ENCODE measurements around the gene THEMIS. TPM values are rescaled to one million over a fixed set of nuclear protein-coding genes. Genes with fewer than 3 reads are reported as not detected.

THEMIS gene
- total and polyA plus RNA-seq, 2 experiments from 2014 or later = not detected

DNA sequence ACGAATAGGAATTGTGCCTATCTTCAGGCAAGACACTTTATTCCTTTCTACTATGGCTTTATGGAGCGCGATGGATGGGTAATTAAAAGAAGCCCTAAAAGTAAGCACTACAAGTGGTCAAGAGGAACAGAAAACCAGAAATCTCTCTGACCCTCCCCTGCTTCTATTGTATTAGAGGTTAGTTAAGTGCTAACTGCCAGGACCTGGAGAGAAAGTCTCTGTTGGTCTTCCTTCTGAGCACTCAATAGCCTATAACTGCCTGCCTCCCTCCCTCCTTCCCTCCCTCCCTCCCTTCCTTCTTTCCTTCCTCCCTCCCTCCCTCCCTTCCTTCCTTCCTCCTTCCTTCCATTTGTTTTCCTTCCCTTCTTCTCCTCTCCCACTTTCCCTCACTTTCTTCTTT lies 190.2 kb downstream of the THEMIS start:
- Histone ChIP-seq H3K4me3 (no peak overlapping the region), H3K27me3 (ENCODE audit: insufficient read depth) (no peaks in the 10 kb centered on the region), H3K79me2 (replicated peaks; ENCODE audit: insufficient read depth) (no peaks in the 10 kb centered on the region), H3K36me3 (ENCODE audit: insufficient read depth) (no peaks in the 10 kb centered on the region), H3K4me1 (ENCODE audit: insufficient read depth) (no peaks in the 10 kb centered on the region), H3K4me2 (no peak overlapping the region), H3K27ac (ENCODE audit: low read depth) (no peak overlapping the region), H2AFZ (no peak overlapping the region), H3K9me2 (ENCODE audit: insufficient read depth) (no peaks in the 10 kb centered on the region), H3F3A (replicated peaks; ENCODE audit: low read depth) (no peaks in the 10 kb centered on the region), H4K20me1 (replicated peaks; ENCODE audit: insufficient read depth) (no peaks in the 10 kb centered on the region)
- DNase-seq (ENCODE audit: low spot score) (no peak), ATAC-seq (no peak)
- no peaks in the 10 kb centered on the region for H3K27me3 Mint-ChIP-seq (ENCODE audit: insufficient read depth, low read depth, poor library complexity)
- no peaks in the 10 kb centered on the region for H3K9me3 Mint-ChIP-seq
- H3K4me1 Mint-ChIP-seq = no peaks in the 10 kb centered on the region
- TF ChIP-seq JUNB (IDR thresholded peaks at IDR 0.05; ENCODE audit: unreplicated experiment) = no peak
- TF ChIP-seq STAT1 (IDR thresholded peaks at IDR 0.05; ENCODE audit: unreplicated experiment) = no peak
- TF ChIP-seq, protein P1, sequence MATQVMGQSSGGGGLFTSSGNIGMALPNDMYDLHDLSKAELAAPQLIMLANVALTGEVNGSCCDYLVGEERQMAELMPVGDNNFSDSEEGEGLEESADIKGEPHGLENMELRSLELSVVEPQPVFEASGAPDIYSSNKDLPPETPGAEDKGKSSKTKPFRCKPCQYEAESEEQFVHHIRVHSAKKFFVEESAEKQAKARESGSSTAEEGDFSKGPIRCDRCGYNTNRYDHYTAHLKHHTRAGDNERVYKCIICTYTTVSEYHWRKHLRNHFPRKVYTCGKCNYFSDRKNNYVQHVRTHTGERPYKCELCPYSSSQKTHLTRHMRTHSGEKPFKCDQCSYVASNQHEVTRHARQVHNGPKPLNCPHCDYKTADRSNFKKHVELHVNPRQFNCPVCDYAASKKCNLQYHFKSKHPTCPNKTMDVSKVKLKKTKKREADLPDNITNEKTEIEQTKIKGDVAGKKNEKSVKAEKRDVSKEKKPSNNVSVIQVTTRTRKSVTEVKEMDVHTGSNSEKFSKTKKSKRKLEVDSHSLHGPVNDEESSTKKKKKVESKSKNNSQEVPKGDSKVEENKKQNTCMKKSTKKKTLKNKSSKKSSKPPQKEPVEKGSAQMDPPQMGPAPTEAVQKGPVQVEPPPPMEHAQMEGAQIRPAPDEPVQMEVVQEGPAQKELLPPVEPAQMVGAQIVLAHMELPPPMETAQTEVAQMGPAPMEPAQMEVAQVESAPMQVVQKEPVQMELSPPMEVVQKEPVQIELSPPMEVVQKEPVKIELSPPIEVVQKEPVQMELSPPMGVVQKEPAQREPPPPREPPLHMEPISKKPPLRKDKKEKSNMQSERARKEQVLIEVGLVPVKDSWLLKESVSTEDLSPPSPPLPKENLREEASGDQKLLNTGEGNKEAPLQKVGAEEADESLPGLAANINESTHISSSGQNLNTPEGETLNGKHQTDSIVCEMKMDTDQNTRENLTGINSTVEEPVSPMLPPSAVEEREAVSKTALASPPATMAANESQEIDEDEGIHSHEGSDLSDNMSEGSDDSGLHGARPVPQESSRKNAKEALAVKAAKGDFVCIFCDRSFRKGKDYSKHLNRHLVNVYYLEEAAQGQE (IDR thresholded peaks at IDR 0.05; ENCODE audit: unreplicated experiment) = no peak
- TF ChIP-seq, protein P2, sequence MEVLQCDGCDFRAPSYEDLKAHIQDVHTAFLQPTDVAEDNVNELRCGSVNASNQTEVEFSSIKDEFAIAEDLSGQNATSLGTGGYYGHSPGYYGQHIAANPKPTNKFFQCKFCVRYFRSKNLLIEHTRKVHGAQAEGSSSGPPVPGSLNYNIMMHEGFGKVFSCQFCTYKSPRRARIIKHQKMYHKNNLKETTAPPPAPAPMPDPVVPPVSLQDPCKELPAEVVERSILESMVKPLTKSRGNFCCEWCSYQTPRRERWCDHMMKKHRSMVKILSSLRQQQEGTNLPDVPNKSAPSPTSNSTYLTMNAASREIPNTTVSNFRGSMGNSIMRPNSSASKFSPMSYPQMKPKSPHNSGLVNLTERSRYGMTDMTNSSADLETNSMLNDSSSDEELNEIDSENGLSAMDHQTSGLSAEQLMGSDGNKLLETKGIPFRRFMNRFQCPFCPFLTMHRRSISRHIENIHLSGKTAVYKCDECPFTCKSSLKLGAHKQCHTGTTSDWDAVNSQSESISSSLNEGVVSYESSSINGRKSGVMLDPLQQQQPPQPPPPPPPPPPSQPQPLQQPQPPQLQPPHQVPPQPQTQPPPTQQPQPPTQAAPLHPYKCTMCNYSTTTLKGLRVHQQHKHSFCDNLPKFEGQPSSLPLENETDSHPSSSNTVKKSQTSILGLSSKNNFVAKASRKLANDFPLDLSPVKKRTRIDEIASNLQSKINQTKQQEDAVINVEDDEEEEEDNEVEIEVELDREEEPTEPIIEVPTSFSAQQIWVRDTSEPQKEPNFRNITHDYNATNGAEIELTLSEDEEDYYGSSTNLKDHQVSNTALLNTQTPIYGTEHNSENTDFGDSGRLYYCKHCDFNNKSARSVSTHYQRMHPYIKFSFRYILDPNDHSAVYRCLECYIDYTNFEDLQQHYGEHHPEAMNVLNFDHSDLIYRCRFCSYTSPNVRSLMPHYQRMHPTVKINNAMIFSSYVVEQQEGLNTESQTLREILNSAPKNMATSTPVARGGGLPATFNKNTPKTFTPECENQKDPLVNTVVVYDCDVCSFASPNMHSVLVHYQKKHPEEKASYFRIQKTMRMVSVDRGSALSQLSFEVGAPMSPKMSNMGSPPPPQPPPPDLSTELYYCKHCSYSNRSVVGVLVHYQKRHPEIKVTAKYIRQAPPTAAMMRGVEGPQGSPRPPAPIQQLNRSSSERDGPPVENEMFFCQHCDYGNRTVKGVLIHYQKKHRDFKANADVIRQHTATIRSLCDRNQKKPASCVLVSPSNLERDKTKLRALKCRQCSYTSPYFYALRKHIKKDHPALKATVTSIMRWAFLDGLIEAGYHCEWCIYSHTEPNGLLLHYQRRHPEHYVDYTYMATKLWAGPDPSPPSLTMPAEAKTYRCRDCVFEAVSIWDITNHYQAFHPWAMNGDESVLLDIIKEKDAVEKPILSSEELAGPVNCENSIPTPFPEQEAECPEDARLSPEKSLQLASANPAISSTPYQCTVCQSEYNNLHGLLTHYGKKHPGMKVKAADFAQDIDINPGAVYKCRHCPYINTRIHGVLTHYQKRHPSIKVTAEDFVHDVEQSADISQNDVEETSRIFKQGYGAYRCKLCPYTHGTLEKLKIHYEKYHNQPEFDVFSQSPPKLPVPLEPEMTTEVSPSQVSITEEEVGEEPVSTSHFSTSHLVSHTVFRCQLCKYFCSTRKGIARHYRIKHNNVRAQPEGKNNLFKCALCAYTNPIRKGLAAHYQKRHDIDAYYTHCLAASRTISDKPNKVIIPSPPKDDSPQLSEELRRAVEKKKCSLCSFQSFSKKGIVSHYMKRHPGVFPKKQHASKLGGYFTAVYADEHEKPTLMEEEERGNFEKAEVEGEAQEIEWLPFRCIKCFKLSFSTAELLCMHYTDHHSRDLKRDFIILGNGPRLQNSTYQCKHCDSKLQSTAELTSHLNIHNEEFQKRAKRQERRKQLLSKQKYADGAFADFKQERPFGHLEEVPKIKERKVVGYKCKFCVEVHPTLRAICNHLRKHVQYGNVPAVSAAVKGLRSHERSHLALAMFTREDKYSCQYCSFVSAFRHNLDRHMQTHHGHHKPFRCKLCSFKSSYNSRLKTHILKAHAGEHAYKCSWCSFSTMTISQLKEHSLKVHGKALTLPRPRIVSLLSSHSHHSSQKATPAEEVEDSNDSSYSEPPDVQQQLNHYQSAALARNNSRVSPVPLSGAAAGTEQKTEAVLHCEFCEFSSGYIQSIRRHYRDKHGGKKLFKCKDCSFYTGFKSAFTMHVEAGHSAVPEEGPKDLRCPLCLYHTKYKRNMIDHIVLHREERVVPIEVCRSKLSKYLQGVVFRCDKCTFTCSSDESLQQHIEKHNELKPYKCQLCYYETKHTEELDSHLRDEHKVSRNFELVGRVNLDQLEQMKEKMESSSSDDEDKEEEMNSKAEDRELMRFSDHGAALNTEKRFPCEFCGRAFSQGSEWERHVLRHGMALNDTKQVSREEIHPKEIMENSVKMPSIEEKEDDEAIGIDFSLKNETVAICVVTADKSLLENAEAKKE (CRISPR knock-in tag; IDR thresholded peaks at IDR 0.05) = no peak
- TF ChIP-seq EZH2phosphoT487 (IDR thresholded peaks at IDR 0.05; ENCODE audit: unreplicated experiment) = no peak
- TF ChIP-seq ZNF114 (CRISPR knock-in tag; IDR thresholded peaks at IDR 0.05) = no peak
- TF ChIP-seq POLR2AphosphoS5 (IDR thresholded peaks at IDR 0.05; ENCODE audit: low read depth) = no peak
- TF ChIP-seq ETS1 (IDR thresholded peaks at IDR 0.05) = no peak
- TF ChIP-seq EZH2 (IDR thresholded peaks at IDR 0.05; ENCODE audit: low read depth, unreplicated experiment) = no peak
- no peak for TF ChIP-seq NANOG (IDR thresholded peaks at IDR 0.05; ENCODE audit: borderline replicate concordance)
- no peak for TF ChIP-seq ZNF331 (CRISPR knock-in tag; IDR thresholded peaks at IDR 0.05; ENCODE audit: low read depth)
- TF ChIP-seq CREB1 (CRISPR knock-in tag; IDR thresholded peaks at IDR 0.05; ENCODE audit: low read depth) = no peak
- TF ChIP-seq, protein P3, sequence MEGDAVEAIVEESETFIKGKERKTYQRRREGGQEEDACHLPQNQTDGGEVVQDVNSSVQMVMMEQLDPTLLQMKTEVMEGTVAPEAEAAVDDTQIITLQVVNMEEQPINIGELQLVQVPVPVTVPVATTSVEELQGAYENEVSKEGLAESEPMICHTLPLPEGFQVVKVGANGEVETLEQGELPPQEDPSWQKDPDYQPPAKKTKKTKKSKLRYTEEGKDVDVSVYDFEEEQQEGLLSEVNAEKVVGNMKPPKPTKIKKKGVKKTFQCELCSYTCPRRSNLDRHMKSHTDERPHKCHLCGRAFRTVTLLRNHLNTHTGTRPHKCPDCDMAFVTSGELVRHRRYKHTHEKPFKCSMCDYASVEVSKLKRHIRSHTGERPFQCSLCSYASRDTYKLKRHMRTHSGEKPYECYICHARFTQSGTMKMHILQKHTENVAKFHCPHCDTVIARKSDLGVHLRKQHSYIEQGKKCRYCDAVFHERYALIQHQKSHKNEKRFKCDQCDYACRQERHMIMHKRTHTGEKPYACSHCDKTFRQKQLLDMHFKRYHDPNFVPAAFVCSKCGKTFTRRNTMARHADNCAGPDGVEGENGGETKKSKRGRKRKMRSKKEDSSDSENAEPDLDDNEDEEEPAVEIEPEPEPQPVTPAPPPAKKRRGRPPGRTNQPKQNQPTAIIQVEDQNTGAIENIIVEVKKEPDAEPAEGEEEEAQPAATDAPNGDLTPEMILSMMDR (conservative IDR thresholded peaks at IDR 0.05; ENCODE audit: low read depth in 2 of 2) = no peak
- no peak overlapping the region for H3K27ac Mint-ChIP-seq
- no peaks in the 10 kb centered on the region for H3K36me3 Mint-ChIP-seq (ENCODE audit: low read depth)
- no peak overlapping the region for H3K4me3 Mint-ChIP-seq
